SK-N-SH treated with all-trans-retinoic acid at 6 μM for 48 hours (cell line): Measurements from ENCODE around the gene LMCD1.

Source experiments
- ATAC-seq: fragments of 200-7000 bp; cut with Tn5 transposase; 3 replicates; pipeline ENCODE4 v1.9.1; 2020; ENCODE audit warnings: mild to moderate bottlenecking, moderate library complexity
- ARNTL ChIP-seq: fragments of 450-650 bp; formaldehyde crosslinking; IDR thresholded peaks from 2 replicates; pipeline ENCODE4 v1.5.0; 2020; ENCODE audit warnings: low read depth, mild to moderate bottlenecking, moderate library complexity, borderline replicate concordance
- BACH2 ChIP-seq: fragments of 250-450 bp; sonication (Bioruptor Pico); IDR thresholded peaks from 2 replicates; pipeline ENCODE4 v1.9.0; 2021; ENCODE audit warnings: mild to moderate bottlenecking, borderline replicate concordance
- CSDC2 ChIP-seq: fragments of 250-450 bp; sonication (Bioruptor Pico); IDR thresholded peaks from 2 replicates; pipeline ENCODE4 v1.5.0; 2020; ENCODE audit warnings: mild to moderate bottlenecking, moderate library complexity
- CSRNP3 ChIP-seq: fragments of 250-450 bp; sonication (Bioruptor Pico); IDR thresholded peaks from 2 replicates; pipeline ENCODE4 v1.5.1; 2021; ENCODE audit warnings: mild to moderate bottlenecking, moderate library complexity
- ESRRG ChIP-seq: fragments of 250-450 bp; sonication (Bioruptor Pico); IDR thresholded peaks from 2 replicates; pipeline ENCODE4 v1.6.1; 2021; ENCODE audit warnings: mild to moderate bottlenecking
- GLIS3 ChIP-seq: fragments of 250-450 bp; sonication (Bioruptor Pico); IDR thresholded peaks from 2 replicates; pipeline ENCODE4 v1.5.0; 2020; ENCODE audit warnings: mild to moderate bottlenecking, moderate library complexity
- ISL1 ChIP-seq: fragments of 250-450 bp; sonication (Bioruptor Pico); IDR thresholded peaks from 2 replicates; pipeline ENCODE4 v2.1.2; 2022; ENCODE audit warnings: mild to moderate bottlenecking, moderate library complexity
- OSR1 ChIP-seq: fragments of 250-450 bp; sonication (Bioruptor Pico); IDR thresholded peaks from 2 replicates; pipeline ENCODE4 v1.8.0; 2022; ENCODE audit warnings: moderate library complexity, mild to moderate bottlenecking, inconsistent platforms
- POU6F1 ChIP-seq: fragments of 250-450 bp; sonication (Bioruptor Pico); IDR thresholded peaks from 2 replicates; pipeline ENCODE4 v1.8.0; 2021; ENCODE audit warnings: low read depth, mild to moderate bottlenecking, moderate library complexity, borderline replicate concordance
- PPARA ChIP-seq: fragments of 250-450 bp; sonication (Bioruptor Pico); IDR thresholded peaks from 2 replicates; pipeline ENCODE4 v1.5.0; 2020; ENCODE audit warnings: mild to moderate bottlenecking, borderline replicate concordance
- RARB ChIP-seq: fragments of 250-450 bp; sonication (Bioruptor Pico); IDR thresholded peaks from 2 replicates; pipeline ENCODE4 v1.8.0; 2021; ENCODE audit warnings: mild to moderate bottlenecking, moderate library complexity
- SNAI2 ChIP-seq: fragments of 250-450 bp; sonication (Bioruptor Pico); IDR thresholded peaks from 2 replicates; pipeline ENCODE4 v1.5.0; 2020; ENCODE audit warnings: mild to moderate bottlenecking, moderate library complexity
- TCF4 ChIP-seq: fragments of 250-450 bp; sonication (Bioruptor Pico); IDR thresholded peaks from 2 replicates; pipeline ENCODE4 v1.8.0; 2021; ENCODE audit warnings: mild to moderate bottlenecking, moderate library complexity, borderline replicate concordance
- TOX ChIP-seq: fragments of 250-450 bp; sonication (Bioruptor Pico); IDR thresholded peaks from 2 replicates; pipeline ENCODE4 v1.8.0; 2021; ENCODE audit warnings: mild to moderate bottlenecking, moderate library complexity, borderline replicate concordance
- TSHZ2 ChIP-seq: fragments of 250-450 bp; sonication (Bioruptor Pico); IDR thresholded peaks from 2 replicates; pipeline ENCODE4 v1.5.0; 2020; ENCODE audit warnings: mild to moderate bottlenecking, moderate library complexity
- ZC3H10 ChIP-seq: fragments of 250-450 bp; sonication (Bioruptor Pico); IDR thresholded peaks from 2 replicates; pipeline ENCODE4 v1.5.1; 2021; ENCODE audit warnings: mild to moderate bottlenecking, moderate library complexity
- ZFP3 ChIP-seq: fragments of 250-450 bp; sonication (Bioruptor Pico); IDR thresholded peaks from 2 replicates; pipeline ENCODE4 v1.5.0; 2020; ENCODE audit warnings: mild to moderate bottlenecking, moderate library complexity
- ZFP30 ChIP-seq: fragments of 450-650 bp; formaldehyde crosslinking; IDR thresholded peaks from 2 replicates; pipeline ENCODE4 v1.5.0; 2022; ENCODE audit warnings: mild to moderate bottlenecking, moderate library complexity
- ZNF70 ChIP-seq: fragments of 450-650 bp; formaldehyde crosslinking; IDR thresholded peaks from 2 replicates; pipeline ENCODE4 v1.5.0; 2020; ENCODE audit warnings: mild to moderate bottlenecking, moderate library complexity
- TF ChIP-seq, protein P1 (sequence below): fragments of 250-450 bp; sonication (Bioruptor Pico); IDR thresholded peaks from 2 replicates; pipeline ENCODE4 v1.8.0; 2020; ENCODE audit warnings: mild to moderate bottlenecking, moderate library complexity, borderline replicate concordance
- TF ChIP-seq, protein P2 (sequence below): fragments of 250-450 bp; sonication (Bioruptor Pico); IDR thresholded peaks from 2 replicates; pipeline ENCODE4 v1.5.1; 2020; ENCODE audit warnings: low read depth, mild to moderate bottlenecking, moderate library complexity

LMCD1 gene

DNA sequence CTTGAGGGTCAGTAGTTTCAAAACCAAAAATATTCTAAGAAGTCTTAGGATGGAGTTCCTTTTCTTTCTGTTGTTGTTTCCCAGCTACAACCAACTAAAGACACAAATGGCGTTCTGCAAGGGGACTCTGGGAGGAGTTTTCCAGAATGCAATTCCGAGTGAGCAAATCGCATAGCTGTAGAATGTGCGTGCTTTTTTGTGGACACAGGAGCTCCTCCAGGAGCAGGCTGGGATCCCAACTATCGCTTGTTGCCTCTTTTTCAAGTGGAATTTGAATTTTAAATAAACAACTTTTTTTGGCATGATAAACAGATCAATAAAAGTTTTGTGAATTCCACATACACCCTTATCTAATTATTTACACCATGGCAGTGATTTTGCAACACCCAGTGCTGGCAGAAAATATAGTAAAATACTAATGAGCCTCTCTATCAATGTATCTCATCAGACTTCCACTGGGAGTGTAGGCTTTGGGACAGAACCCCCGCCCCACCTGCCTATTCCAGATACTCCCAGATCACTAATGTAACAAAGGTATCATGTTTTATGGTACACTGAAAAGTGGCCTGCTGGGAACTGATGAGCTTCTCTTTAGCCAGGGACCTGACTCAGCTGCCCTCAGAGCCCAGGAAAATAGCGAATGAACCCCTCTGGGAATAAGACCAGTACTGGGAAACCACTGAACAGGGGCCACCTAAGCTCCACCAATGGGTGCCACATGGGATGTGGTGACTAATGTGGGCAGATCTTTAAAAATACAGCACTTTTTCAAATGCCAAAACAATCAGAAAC lies 66.4 kb downstream of the LMCD1 start:
- no peak for ATAC-seq
- no peak for TF ChIP-seq OSR1 (CRISPR knock-in tag)
- TF ChIP-seq RARB: no peak
- no peak for TF ChIP-seq SNAI2 (CRISPR knock-in tag)
- TF ChIP-seq PPARA: no peak
- TF ChIP-seq, protein P1, sequence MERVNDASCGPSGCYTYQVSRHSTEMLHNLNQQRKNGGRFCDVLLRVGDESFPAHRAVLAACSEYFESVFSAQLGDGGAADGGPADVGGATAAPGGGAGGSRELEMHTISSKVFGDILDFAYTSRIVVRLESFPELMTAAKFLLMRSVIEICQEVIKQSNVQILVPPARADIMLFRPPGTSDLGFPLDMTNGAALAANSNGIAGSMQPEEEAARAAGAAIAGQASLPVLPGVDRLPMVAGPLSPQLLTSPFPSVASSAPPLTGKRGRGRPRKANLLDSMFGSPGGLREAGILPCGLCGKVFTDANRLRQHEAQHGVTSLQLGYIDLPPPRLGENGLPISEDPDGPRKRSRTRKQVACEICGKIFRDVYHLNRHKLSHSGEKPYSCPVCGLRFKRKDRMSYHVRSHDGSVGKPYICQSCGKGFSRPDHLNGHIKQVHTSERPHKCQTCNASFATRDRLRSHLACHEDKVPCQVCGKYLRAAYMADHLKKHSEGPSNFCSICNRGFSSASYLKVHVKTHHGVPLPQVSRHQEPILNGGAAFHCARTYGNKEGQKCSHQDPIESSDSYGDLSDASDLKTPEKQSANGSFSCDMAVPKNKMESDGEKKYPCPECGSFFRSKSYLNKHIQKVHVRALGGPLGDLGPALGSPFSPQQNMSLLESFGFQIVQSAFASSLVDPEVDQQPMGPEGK (CRISPR knock-in tag): no peak
- TF ChIP-seq ZFP3: no peak
- TF ChIP-seq TSHZ2 (CRISPR knock-in tag): no peak
- no peak for TF ChIP-seq CSDC2 (CRISPR knock-in tag)
- no peak for TF ChIP-seq GLIS3
- no peak for TF ChIP-seq TOX
- no peak for TF ChIP-seq ZNF70 (CRISPR knock-in tag)
- TF ChIP-seq BACH2: no peak
- no peak for TF ChIP-seq POU6F1 (CRISPR knock-in tag)
- TF ChIP-seq CSRNP3 (CRISPR knock-in tag): no peak
- no peak for TF ChIP-seq ISL1 (CRISPR knock-in tag)
- TF ChIP-seq ARNTL (CRISPR knock-in tag): no peak

GRCh38 chr3:8571256-8571655 lies 69.6 kb downstream of the LMCD1 start:
- TF ChIP-seq CSRNP3 (CRISPR knock-in tag) (no peak), TOX (no peak), BACH2 (no peak), ZFP30 (no peak), TCF4 (no peak), ZNF70 (CRISPR knock-in tag) (no peak), ZFP3 (no peak), ISL1 (CRISPR knock-in tag) (no peak), GLIS3 (no peak), SNAI2 (CRISPR knock-in tag) (no peak), ZC3H10 (CRISPR knock-in tag) (no peak), ARNTL (CRISPR knock-in tag) (no peak), RARB (no peak), TSHZ2 (CRISPR knock-in tag) (no peak), ESRRG (CRISPR knock-in tag) (no peak)
- TF ChIP-seq, protein P2, sequence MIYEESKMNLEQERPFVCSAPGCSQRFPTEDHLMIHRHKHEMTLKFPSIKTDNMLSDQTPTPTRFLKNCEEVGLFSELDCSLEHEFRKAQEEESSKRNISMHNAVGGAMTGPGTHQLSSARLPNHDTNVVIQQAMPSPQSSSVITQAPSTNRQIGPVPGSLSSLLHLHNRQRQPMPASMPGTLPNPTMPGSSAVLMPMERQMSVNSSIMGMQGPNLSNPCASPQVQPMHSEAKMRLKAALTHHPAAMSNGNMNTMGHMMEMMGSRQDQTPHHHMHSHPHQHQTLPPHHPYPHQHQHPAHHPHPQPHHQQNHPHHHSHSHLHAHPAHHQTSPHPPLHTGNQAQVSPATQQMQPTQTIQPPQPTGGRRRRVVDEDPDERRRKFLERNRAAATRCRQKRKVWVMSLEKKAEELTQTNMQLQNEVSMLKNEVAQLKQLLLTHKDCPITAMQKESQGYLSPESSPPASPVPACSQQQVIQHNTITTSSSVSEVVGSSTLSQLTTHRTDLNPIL (CRISPR knock-in tag): no peak
- ATAC-seq: no peak
